VCaP (cell line): ENCODE measurements around the gene PRDM10.

Source experiments
- H3K27ac ChIP-seq: fragments of 450-650 bp; 2 replicates; pipeline ENCODE4 v1.5.1; 2017
- TF ChIP-seq, protein P1 (sequence below): fragments of 450-650 bp; conservative IDR thresholded peaks from 2 replicates; pipeline ENCODE4 v1.5.1; 2017; ENCODE audit warnings: mild to moderate bottlenecking, moderate library complexity

The PRDM10 gene

DNA sequence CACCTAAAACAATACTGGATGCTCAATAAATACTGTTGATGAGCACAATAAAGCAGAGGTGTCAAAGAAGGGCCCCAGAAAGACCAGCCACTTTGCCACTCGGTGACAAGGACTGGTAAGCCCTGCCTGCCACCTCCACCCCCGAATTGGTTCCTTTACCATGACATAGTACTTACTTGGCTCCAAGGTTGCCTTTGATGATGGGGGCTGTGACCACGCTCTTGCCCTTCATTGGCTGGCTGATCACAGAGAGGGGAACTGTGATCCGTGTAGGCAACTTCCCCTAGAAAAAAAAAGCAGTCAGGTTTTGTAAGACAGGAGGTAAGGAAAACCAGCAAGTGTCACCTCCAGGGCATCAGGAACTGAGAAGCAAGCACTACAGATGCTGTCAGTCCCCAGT, 136.9 kb downstream of the PRDM10 start:
- TF ChIP-seq, protein P1, sequence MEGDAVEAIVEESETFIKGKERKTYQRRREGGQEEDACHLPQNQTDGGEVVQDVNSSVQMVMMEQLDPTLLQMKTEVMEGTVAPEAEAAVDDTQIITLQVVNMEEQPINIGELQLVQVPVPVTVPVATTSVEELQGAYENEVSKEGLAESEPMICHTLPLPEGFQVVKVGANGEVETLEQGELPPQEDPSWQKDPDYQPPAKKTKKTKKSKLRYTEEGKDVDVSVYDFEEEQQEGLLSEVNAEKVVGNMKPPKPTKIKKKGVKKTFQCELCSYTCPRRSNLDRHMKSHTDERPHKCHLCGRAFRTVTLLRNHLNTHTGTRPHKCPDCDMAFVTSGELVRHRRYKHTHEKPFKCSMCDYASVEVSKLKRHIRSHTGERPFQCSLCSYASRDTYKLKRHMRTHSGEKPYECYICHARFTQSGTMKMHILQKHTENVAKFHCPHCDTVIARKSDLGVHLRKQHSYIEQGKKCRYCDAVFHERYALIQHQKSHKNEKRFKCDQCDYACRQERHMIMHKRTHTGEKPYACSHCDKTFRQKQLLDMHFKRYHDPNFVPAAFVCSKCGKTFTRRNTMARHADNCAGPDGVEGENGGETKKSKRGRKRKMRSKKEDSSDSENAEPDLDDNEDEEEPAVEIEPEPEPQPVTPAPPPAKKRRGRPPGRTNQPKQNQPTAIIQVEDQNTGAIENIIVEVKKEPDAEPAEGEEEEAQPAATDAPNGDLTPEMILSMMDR: no peak
- H3K27ac ChIP-seq: peak overlapping the region; percentile 92

DNA sequence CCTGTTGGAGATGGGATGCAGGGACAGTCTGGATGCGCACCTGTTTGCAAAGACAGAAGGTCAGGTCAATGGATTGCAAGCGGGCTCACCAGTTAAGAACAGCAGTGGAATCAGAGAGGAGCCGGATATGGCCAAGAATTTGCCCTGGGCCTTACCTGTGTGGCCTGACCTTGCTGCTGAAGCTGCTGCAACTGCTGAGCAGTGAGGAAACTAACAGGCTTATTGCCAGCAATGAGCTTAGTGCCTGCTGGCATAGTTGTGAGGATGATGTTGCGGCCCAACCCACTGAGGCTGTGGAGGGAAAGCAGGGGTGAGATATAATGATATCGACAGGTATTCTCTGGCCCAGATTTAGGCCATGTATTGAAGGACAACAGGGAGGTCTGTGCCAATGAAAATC, 137.8 kb downstream of the PRDM10 start:
- TF ChIP-seq, protein P1: no peak
- H3K27ac ChIP-seq: peak overlapping the region; percentile 92

DNA sequence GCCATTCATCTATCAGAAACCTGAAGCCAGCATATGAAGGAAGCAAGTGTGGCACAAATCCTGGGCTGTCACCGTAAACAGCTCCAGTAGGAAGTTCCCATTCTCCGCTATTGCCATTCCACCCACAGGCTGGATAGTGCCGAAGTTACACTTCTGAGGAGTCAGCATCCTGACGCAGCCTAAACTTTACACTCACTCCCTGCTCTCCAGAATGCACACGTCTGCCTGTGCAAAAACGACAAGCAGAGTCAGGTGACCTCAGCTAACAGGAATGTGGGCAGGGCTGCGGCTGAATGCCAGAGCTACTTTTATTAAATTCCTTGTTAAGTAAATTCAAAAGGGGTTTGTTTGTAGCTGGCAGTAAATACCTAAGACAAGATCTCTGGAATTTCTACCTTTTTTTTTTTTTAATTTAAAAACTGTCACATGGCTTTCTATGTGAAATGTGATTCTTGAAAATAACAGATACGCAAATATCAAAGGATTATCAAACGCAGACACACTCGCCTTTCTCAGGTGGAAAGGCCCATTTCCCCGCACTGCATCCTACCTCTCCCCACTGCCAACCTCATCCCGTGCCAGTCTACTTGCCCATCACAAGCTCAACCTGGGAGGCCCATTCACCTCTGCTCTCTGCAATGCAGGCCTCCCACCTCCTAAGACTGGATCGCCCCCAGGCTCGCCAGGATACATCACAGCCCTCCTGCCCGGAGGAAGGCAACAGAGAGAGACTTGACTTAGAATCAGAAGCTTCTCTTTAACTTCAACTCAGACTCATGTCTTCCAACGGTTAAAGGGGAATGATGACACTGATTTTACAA, 140.7 kb downstream of the PRDM10 start:
- peak overlapping the region; percentile 92 for H3K27ac ChIP-seq
- TF ChIP-seq, protein P1: no peak

DNA sequence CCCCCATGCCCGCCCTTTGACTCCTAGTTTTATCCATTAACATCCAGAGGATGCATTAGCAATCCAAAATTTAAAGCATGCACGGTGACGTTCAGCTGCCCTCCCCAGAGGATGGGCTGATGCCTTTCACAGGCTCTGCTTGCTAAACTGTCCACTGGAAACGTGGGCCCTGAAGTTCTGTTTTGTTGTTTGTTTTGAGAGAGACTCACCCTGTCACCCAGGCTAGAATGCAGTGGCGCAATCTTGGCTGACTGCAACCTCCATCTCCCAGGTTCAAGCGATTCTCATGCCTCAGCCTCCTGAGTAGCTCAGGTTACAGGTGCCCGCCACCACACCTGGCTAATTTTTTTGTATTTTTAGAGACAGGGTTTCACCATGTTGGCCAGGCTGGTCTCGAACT, 146.6 kb downstream of the PRDM10 start:
- peak overlapping the region; percentile 92 for H3K27ac ChIP-seq
- TF ChIP-seq, protein P1: no peak

DNA sequence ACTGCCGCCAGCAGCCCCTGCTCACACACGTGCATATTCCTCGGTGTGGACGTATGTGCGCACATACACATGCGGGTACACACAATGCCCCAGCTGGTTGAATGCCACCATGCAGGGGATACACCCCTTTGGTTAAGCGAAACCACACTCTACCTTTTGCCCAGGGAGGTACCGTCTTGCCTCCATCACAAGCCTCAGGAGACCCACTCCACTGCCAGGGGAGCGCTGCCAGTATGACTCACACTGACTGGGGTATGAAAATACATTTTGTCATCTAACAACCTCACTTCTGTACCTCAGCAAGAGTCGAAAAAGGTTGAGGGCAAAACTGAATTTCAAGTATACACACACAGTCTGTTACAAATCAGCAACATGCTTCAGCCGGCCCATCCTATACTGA, 147.5 kb downstream of the PRDM10 start:
- H3K27ac ChIP-seq: peak overlapping the region; percentile 92
- TF ChIP-seq, protein P1: no peak

DNA sequence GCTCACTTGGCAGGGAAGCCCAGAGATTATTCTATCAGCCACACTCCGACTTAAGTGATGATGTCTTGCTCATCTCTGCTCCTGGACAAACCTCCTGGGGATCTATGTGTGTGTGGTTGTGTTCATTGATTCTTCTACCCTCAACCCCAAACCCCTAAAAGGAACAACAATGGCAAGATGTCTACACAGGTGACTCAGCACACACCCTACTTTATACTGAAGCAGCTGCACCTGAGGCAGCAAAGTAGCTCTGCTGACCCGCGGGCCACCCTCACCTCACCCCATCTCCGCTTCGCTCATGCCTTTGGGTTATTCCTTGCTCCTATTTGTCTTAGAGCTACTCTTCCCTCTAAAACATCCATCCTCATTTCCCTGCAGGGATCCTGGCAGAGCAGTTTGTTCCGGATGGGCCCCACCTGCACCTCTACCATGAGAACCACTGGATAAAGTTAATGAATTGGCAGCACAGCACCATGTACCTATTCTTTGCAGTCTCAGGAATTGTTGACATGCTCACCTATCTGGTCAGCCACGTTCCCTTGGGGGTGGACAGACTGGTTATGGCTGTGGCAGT, 148.3 kb downstream of the PRDM10 start:
- TF ChIP-seq, protein P1: no peak

DNA sequence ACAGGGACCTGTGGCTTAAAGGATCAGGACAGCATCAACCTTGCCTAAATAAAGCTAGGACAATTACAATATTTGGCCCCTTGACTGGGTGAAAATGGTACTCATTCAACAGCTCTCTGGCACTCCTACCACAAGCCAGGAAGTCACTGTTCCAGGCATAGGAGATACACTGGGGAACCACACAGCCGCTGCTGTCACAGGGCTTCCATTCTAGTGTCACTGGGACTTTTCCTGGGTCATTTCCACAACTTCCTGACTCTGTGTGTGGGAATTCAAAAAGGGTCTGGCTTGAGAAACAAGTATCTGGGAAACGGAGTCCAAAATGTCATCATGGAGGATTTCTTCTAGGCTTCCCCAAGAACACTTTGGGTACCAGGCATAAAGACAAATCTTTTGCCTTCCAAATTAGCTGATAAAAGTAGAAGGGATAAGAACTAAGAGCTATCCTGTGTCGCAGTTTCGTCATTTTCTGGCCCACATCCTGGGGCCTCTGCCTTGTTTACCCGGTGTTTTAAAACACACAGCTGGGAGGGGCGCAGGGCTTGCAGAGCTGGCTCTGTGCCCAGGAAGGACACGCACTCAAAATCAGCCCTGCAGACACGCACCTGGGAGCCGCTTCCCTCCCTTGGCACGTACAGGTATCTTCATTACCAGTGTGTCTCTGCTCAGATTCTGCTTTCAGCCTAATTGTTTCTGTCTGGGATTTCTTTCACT, 149.0 kb downstream of the PRDM10 start:
- TF ChIP-seq, protein P1: no peak
- H3K27ac ChIP-seq: peak overlapping the region; percentile 92

More for the DNA sequence above, 148.3 kb downstream of the PRDM10 start:
- H3K27ac ChIP-seq: peak overlapping the region; percentile 92
